Upper lobe of left lung (tissue), 6 donors: ENCODE measurements around the gene CTU1. TPM values are rescaled to one million over a fixed set of nuclear protein-coding genes. Genes with fewer than 3 reads are reported as not detected.

ENCODE experiments used
- ATAC-seq, 2 donors: fragments of 200-7000 bp; cut with Tn5 transposase; one replicate each; pipeline ENCODE4 v1.9.1; 2022; ENCODE audit warnings: mild to moderate bottlenecking in 2 of 2, moderate library complexity in 2 of 2; ENCODE audit not compliant: low FRiP score in 2 of 2
- DNase-seq, 2 donors: peaks; one replicate each; pipeline ENCODE4 v3.0.0-alpha.2; 2019 to 2020
- H3K27ac ChIP-seq, 4 donors: fragments of 200-600 bp; sonication (generic); one replicate each; pipeline ENCODE4 v1.5.1; 2016 to 2019
- H3K27me3 ChIP-seq, 4 donors: fragments of 200-600 bp; sonication (generic); one replicate each; pipeline ENCODE4 v1.5.1; 2017 to 2019
- H3K36me3 ChIP-seq, 4 donors: fragments of 200-600 bp; sonication (generic); one replicate each; pipeline ENCODE4 v1.5.1; 2016 to 2019
- H3K4me1 ChIP-seq, 4 donors: fragments of 200-600 bp; sonication (generic); one replicate each; pipeline ENCODE4 v1.5.1; 2018 to 2019
- H3K4me3 ChIP-seq, 4 donors: fragments of 200-600 bp; sonication (generic); one replicate each; pipeline ENCODE4 v1.5.1; 2017 to 2019; ENCODE audit warnings: mild to moderate bottlenecking in 2 of 4, moderate library complexity in 1 of 4
- H3K9me3 ChIP-seq, 4 donors: fragments of 200-600 bp; sonication (generic); one replicate each; pipeline ENCODE4 v1.5.1; 2018 to 2019
- EP300 ChIP-seq, 4 donors: sonication (generic); formaldehyde crosslinking; IDR thresholded peaks; one replicate each; pipeline ENCODE4 v1.5.1; 2017; ENCODE audit warnings: antibody characterized with exemption in 4 of 4, control low read depth in 2 of 4
- POLR2A ChIP-seq, 4 donors: fragments of 450-650 bp; IDR thresholded peaks; one replicate each; pipeline ENCODE4 v1.5.1; 2016 to 2017; ENCODE audit warnings: antibody characterized with exemption in 4 of 4, mild to moderate bottlenecking in 2 of 4
- POLR2AphosphoS5 ChIP-seq, 2 donors: sonication (generic); formaldehyde crosslinking; IDR thresholded peaks; one replicate each; pipeline ENCODE4 v1.5.1; 2017; ENCODE audit warnings: antibody characterized with exemption in 2 of 2
- WGBS, 2 donors: methylation state at CpG; one replicate each; pipeline ENCODE4 v1.1.5; 2017 to 2018; 5-methylcytosine and 5-hydroxymethylcytosine counted together
- total RNA-seq, 6 donors: library from RNA; depleted of rRNA in 4 of 6; stranded (reverse); fragments of >200 nt in 4 of 6; gene quantifications; one replicate each; pipeline versions ENCODE4 v1.1.0 to v1.2.1, GENCODE V29; 2016 to 2021
- TF ChIP-seq, protein P1 (sequence below), 6 experiments: fragments of 450-650 bp in 4 of 6; fragments of 200-600 bp in 2 of 6; sonication (generic) in 2 of 6; IDR thresholded peaks; one replicate each; pipeline ENCODE4 v1.5.1; 2016 to 2019; ENCODE audit warnings: antibody characterized with exemption in 6 of 6
- donor health status: DM: no; HTN: no; CAD: no; lungs with moderate emphysema.
- donor health status: DM: no; HTN: yes; CAD: no; lungs with severe emphysema.

Gene CTU1
- total RNA-seq, 6 donors from 2014 or later, result 9.5 to 23.0 (median 15.1) TPM

DNA sequence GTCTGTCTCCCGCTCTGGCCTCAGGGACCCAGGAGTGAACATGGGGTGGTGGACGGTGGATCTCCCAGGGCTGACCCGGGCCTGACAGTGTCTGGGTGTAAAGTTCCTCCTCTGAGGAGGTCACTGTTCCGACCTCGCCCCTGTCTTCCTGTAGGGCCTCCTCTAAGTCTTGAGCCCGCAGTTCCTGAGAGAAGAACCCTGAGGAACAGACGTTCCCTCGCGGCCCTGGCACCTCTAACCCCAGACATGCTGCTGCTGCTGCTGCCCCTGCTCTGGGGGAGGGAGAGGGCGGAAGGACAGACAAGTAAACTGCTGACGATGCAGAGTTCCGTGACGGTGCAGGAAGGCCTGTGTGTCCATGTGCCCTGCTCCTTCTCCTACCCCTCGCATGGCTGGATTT, 16.5 kb upstream of the CTU1 start, which contains the start of gene SIGLEC9:
SIGLEC9 (plus strand) TSS at position 178 of the 400 bp plus-strand sequence; CDS start at position 247, 69 bp downstream.
- Histone ChIP-seq H3K27ac (peak within 1 kb of the TSS; percentile 81 to 91 (median 87)), H3K4me1 (peaks cover 14 to 27% (median 20%) of the 10 kb centered on the region in 4 donors), H3K27me3 (no peaks in the 10 kb centered on the region)

GRCh38 chr19:51124216-51124615, 16.0 kb upstream of the CTU1 start:
- 75 to 85% methylated on average over 8 to 9 of the region's 9 CpGs for WGBS, 2 donors
- Histone ChIP-seq H3K27ac (peak overlapping the region; percentile 81 to 91 (median 87)), H3K27me3 (no peaks in the 10 kb centered on the region), H3K9me3 (no peaks in the 10 kb centered on the region), H3K4me3 (peak overlapping the region in 1 of 4 donors; percentile 16), H3K4me1 (peaks cover 14 to 30% (median 18%) of the 10 kb centered on the region in 4 donors), H3K36me3 (no peaks in the 10 kb centered on the region)
- DNase-seq (no peak), ATAC-seq (no peak)
- TF ChIP-seq POLR2AphosphoS5 (IDR thresholded peaks at IDR 0.05), result no peak
- no peak for TF ChIP-seq EP300 (IDR thresholded peaks at IDR 0.05)
- TF ChIP-seq, protein P1, sequence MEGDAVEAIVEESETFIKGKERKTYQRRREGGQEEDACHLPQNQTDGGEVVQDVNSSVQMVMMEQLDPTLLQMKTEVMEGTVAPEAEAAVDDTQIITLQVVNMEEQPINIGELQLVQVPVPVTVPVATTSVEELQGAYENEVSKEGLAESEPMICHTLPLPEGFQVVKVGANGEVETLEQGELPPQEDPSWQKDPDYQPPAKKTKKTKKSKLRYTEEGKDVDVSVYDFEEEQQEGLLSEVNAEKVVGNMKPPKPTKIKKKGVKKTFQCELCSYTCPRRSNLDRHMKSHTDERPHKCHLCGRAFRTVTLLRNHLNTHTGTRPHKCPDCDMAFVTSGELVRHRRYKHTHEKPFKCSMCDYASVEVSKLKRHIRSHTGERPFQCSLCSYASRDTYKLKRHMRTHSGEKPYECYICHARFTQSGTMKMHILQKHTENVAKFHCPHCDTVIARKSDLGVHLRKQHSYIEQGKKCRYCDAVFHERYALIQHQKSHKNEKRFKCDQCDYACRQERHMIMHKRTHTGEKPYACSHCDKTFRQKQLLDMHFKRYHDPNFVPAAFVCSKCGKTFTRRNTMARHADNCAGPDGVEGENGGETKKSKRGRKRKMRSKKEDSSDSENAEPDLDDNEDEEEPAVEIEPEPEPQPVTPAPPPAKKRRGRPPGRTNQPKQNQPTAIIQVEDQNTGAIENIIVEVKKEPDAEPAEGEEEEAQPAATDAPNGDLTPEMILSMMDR (IDR thresholded peaks at IDR 0.05), result no peak
- TF ChIP-seq POLR2A (IDR thresholded peaks at IDR 0.05), result no peak

More for the DNA sequence above, 16.5 kb upstream of the CTU1 start, which contains the start of gene SIGLEC9:
- WGBS, 2 donors, result 44 to 55% methylated on average over 5 to 14 of the region's 14 CpGs
- TF ChIP-seq EP300 (IDR thresholded peaks at IDR 0.05), result no peak
- TF ChIP-seq POLR2AphosphoS5 (IDR thresholded peaks at IDR 0.05), result peak; percentile 24 to 59
- peak in 1 of 4 donors; percentile 80 for TF ChIP-seq POLR2A (IDR thresholded peaks at IDR 0.05)
- peak within 1 kb of the TSS in 3 of 4 donors; percentile 13 to 46 (median 27) for H3K4me3 ChIP-seq
- no peaks in the 10 kb centered on the region for H3K36me3 ChIP-seq
- DNase-seq (peak in 1 of 2 donors; percentile 68), ATAC-seq (peak; percentile 38 to 53)
- no peaks in the 10 kb centered on the region for H3K9me3 ChIP-seq

- no peak overlapping the region for H3K4me3 ChIP-seq
- ATAC-seq, result peak in 1 of 2 donors; percentile 14
- H3K27ac ChIP-seq, result peak overlapping the region; percentile 81 to 91 (median 87)
- no peaks in the 10 kb centered on the region for H3K27me3 ChIP-seq
- no peaks in the 10 kb centered on the region for H3K36me3 ChIP-seq
- WGBS, 2 donors, result 63 to 71% methylated on average over 9 of the region's 9 CpGs
- peaks cover 10 to 26% (median 15%) of the 10 kb centered on the region in 4 donors for H3K4me1 ChIP-seq
- no peak for DNase-seq
- TF ChIP-seq, protein P1 (IDR thresholded peaks at IDR 0.05), result no peak
- no peak for TF ChIP-seq POLR2A (IDR thresholded peaks at IDR 0.05)
- no peak for TF ChIP-seq EP300 (IDR thresholded peaks at IDR 0.05)
- no peak for TF ChIP-seq POLR2AphosphoS5 (IDR thresholded peaks at IDR 0.05)
- no peaks in the 10 kb centered on the region for H3K9me3 ChIP-seq
Observed at GRCh38 chr19:51123802-51124201, 15.6 kb upstream of the CTU1 start.

DNA sequence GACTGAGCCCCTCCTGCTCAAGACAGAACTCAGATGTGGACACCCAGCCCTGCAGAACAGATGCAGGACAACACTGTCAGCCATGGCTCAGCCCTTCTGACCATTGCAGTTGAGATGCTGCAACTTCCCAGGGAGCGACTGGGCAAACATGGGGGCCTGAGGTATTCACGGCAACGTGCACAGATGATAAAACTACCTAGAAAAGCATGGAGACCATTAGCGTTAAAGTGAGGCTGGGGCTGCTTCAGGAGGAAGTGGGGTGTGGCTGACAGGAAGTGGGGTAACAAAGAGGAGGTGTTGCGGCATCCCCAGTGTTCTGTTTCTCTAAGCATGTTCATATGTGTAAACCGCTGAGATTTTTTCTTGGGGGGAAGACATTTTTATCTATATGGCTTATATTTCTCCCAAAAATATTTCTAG, 15.2 kb upstream of the CTU1 start:
- H3K4me1 ChIP-seq, result peaks cover 5 to 22% (median 11%) of the 10 kb centered on the region in 4 donors
- no peaks in the 10 kb centered on the region for H3K36me3 ChIP-seq
- H3K4me3 ChIP-seq, result peak overlapping the region in 2 of 4 donors; percentile 17 to 23
- peak overlapping the region; percentile 81 to 91 (median 87) for H3K27ac ChIP-seq
- no peaks in the 10 kb centered on the region for H3K27me3 ChIP-seq
- no peaks in the 10 kb centered on the region for H3K9me3 ChIP-seq
- ATAC-seq (peak in 1 of 2 donors; percentile 65), DNase-seq (peak in 1 of 2 donors; percentile 77)
- 45 to 54% methylated on average over 6 of the region's 6 CpGs for WGBS, 2 donors
- TF ChIP-seq POLR2A (IDR thresholded peaks at IDR 0.05), result peak in 1 of 4 donors; percentile 22
- peak; percentile 27 to 70 for TF ChIP-seq POLR2AphosphoS5 (IDR thresholded peaks at IDR 0.05)
- TF ChIP-seq, protein P1 (IDR thresholded peaks at IDR 0.05), result no peak
- TF ChIP-seq EP300 (IDR thresholded peaks at IDR 0.05), result peak in 1 of 4 donors; percentile 40

DNA sequence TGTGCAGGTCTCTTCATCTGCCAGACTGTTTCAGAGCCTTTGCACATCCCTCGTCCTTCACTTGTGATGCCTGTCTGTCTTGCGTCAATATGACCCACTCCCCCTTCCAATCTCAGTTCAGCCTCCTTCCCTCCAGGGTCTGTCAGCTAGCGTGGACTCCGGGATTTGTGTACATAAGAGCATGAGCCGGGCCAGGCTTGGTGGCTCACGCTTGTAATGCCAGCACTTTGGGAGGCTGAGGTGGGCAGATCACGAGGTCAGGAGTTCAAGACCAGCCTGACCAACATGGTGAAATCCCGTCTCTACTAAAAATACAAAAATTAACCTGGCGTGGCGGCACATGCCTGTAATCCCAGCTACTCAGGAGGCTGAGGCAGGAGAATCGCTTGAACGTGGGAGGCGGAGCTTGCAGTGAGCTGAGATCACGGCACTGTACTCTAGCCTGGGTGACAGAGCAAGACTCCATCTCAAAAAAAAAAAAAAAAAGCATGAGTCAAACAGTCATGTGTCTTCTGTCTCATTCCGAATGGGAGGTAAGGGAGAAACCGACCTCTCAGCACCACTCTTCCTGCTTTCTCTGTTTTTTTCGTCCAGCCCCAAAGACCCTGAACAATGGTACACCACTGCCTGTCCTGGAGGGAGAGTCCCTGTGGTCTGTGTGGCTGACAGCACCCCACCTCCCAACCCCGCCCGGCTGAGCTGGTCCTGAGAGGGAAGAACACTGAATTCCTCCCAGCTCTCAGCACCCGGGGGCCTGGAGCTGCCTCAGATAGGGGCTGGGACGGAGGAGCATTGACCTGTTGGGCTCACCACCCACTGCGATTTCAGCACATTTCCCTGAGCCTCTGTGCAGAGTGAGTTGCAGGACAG, 14.1 kb upstream of the CTU1 start:
- Histone ChIP-seq H3K27ac (peak overlapping the region; percentile 81 to 91 (median 87)), H3K36me3 (no peaks in the 10 kb centered on the region), H3K4me3 (peak overlapping the region in 3 of 4 donors; percentile 0 to 23 (median 17)), H3K9me3 (no peaks in the 10 kb centered on the region), H3K4me1 (peaks cover 3 to 18% (median 10%) of the 10 kb centered on the region in 4 donors), H3K27me3 (no peaks in the 10 kb centered on the region)
- TF ChIP-seq, protein P1 (IDR thresholded peaks at IDR 0.05), result no peak
- TF ChIP-seq POLR2A (IDR thresholded peaks at IDR 0.05), result peak in 1 of 4 donors; percentile 69
- TF ChIP-seq EP300 (IDR thresholded peaks at IDR 0.05), result no peak
- TF ChIP-seq POLR2AphosphoS5 (IDR thresholded peaks at IDR 0.05), result no peak
- peak in 1 of 2 donors; percentile 40 for ATAC-seq
- DNase-seq, result peak in 1 of 2 donors; percentile 49
- WGBS, 2 donors, result 71 to 74% methylated on average over 22 of the region's 22 CpGs
